Measurements from ENCODE around the gene NAPEPLD.
"Not testable (repeated sequence)": the region's sequence is repeated elsewhere in the genome, so short reads cannot be mapped to it uniquely, and the experiment has no call there.

The NAPEPLD gene

DNA sequence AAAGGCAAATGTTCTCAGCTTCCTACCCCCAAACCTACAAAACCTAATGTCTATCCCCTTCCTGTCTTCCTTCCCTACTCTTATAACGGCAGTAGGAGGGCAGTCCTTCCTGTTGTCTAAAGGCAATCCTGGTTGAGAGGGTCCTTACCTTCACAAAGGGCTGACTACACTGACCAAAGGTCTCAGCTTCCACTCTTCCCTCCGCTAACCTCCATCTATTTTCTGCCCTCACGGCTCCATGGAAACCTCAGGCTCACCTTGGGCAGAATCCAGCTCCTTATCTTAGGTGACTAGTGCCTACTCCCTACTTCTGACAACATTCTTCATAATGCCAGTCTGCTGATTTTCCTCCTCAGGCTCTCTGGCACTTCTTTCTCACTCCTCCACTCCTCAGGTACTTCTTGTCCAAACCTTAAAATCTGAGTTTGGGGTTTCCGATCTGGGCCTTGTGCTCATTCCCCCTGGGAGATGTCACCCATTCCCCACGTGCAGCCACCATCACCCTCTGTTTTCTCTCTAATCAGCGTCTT is 74.8 kb downstream of the NAPEPLD start:
- Histone ChIP-seq H3K27ac (ENCODE audit: low read depth, low read length) (peak overlapping the region; percentile 71), H3K9me3 (ENCODE audit: control insufficient read depth in 5 of 5, low read length in 5 of 5) (no peaks in the 10 kb centered on the region), H3K27me3 (ENCODE audit: control insufficient read depth in 5 of 5, insufficient read depth in 4 of 5, low read length in 5 of 5) (no peaks in the 10 kb centered on the region), H3K4me1 (ENCODE audit: control insufficient read depth in 5 of 5, insufficient read depth in 5 of 5, low read length in 5 of 5) (peaks cover 3 to 23% (median 17%) of the 10 kb centered on the region in 5 donors), H3K9ac (ENCODE audit: low read length in 5 of 5) (peak overlapping the region; percentile 2 to 87 (median 78)), H3K36me3 (ENCODE audit: control insufficient read depth in 5 of 5, insufficient read depth in 5 of 5, low read length in 5 of 5) (no peaks in the 10 kb centered on the region), H3K4me3 (ENCODE audit: low read depth in 1 of 5, low read length in 5 of 5) (peak overlapping the region; percentile 75 to 99 (median 85))

DNA sequence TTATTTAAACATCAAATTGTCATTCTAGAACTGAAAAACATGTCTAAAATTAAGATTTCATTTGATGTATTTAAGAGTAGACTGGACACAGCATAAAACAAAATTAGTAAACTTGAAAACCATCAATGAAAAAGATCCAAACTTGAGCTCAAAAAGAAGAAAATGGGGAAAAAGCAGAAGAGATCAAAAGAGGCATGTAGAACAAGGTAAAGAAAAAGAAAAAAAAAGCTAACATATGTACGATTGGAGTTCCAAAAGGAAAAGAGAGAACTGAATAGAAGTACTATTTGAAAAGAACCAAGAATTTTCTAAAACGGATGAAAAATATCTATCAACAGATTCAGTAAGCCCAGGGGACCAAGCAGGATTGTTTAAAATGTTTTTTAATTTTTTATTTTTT is 77.9 kb downstream of the NAPEPLD start:
- Histone ChIP-seq H3K27me3 (ENCODE audit: control insufficient read depth in 5 of 5, insufficient read depth in 4 of 5, low read length in 5 of 5) (no peaks in the 10 kb centered on the region), H3K9me3 (ENCODE audit: control insufficient read depth in 5 of 5, low read length in 5 of 5) (no peaks in the 10 kb centered on the region), H3K4me3 (ENCODE audit: low read depth in 1 of 5, low read length in 5 of 5) (no peak overlapping the region), H3K4me1 (ENCODE audit: control insufficient read depth in 5 of 5, insufficient read depth in 5 of 5, low read length in 5 of 5) (peaks cover 3 to 14% (median 14%) of the 10 kb centered on the region in 5 donors), H3K27ac (ENCODE audit: low read depth, low read length) (no peak overlapping the region), H3K36me3 (ENCODE audit: control insufficient read depth in 5 of 5, insufficient read depth in 5 of 5, low read length in 5 of 5) (no peaks in the 10 kb centered on the region), H3K9ac (ENCODE audit: low read length in 5 of 5) (no peak overlapping the region)

DNA sequence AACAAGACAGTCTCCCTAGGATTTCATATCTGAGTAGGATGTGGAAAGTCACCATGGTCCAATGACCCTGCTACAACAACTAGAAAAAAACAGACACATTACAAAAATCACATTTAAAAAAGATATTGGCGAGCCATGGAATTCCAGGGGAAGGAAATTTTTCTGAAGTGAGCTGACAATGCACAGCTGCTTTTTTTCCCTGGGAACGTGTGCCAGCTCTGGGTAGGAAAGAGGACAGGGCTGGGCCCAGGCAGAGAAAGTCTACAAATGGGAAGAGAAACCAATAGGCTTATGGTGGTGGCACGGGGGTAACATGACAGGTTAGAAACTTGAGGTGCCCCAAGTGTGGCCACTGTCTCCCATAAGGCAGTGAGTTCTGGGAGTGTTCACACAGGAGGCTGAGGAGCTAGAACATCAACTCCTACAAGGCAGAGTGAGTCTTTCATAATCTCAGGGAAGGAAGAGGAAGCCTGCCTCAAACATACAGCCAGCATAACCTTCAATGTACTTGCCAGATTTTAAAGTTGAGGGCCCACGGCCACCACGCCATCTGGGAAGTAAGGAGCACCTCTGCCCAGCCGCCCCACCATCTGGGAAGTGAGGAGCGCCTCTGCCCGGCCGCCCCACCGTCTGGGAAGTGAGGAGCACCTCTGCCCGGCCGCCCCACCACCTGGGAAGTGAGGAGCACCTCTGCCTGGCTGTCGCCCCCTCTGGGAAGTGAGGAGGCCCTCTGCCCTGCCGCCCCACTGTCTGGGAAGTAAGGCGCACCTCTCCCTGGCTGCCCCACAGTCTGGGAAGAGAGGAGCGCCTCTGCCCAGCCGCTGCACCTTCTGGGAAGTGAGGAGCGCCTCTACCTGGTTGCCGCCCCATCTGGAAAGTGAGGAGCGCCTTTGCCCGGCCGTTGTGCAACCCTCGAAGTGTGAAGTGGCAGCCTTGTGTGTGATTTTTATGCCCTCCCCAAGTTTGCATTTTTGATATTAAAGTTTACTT is 80.2 kb downstream of the NAPEPLD start:
- no peak overlapping the region for H3K9ac ChIP-seq (ENCODE audit: low read length in 5 of 5)
- no peak overlapping the region for H3K4me3 ChIP-seq (ENCODE audit: low read depth in 1 of 5, low read length in 5 of 5)
- no peaks in the 10 kb centered on the region for H3K36me3 ChIP-seq (ENCODE audit: control insufficient read depth in 5 of 5, insufficient read depth in 5 of 5, low read length in 5 of 5)
- H3K4me1 ChIP-seq (ENCODE audit: control insufficient read depth in 5 of 5, insufficient read depth in 5 of 5, low read length in 5 of 5): peaks cover 0 to 1% (median 1%) of the 10 kb centered on the region in 5 donors
- no peak overlapping the region for H3K27ac ChIP-seq (ENCODE audit: low read depth, low read length)
- no peaks in the 10 kb centered on the region for H3K27me3 ChIP-seq (ENCODE audit: control insufficient read depth in 5 of 5, insufficient read depth in 4 of 5, low read length in 5 of 5)
- H3K9me3 ChIP-seq (ENCODE audit: control insufficient read depth in 5 of 5, low read length in 5 of 5): no peaks in the 10 kb centered on the region

DNA sequence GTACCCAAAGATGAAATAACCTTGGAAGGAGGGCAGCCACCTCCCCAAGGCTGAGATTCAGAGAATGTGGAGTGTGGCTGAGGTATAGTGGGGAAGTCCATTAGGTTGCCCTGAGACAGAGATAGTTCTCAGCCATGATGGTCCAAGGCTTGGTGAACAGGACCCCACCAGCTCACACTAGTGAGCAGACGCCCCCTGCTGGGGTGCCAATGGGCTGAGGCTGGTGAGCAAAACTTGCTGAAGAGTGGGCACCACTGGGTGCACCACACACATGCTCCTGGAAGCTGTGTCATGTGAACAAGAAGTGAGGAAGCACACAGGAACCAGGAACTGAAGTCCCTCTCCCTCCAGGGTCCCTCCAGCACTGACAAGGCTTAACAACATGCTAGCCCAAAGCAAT is 83.2 kb downstream of the NAPEPLD start:
- Histone ChIP-seq H3K4me1 (ENCODE audit: control insufficient read depth in 5 of 5, insufficient read depth in 5 of 5, low read length in 5 of 5) (no peaks in the 10 kb centered on the region), H3K9ac (ENCODE audit: low read length in 5 of 5) (no peak overlapping the region), H3K9me3 (ENCODE audit: control insufficient read depth in 5 of 5, low read length in 5 of 5) (no peaks in the 10 kb centered on the region), H3K27me3 (ENCODE audit: control insufficient read depth in 5 of 5, insufficient read depth in 4 of 5, low read length in 5 of 5) (no peaks in the 10 kb centered on the region), H3K27ac (ENCODE audit: low read depth, low read length) (no peak overlapping the region), H3K36me3 (ENCODE audit: control insufficient read depth in 5 of 5, insufficient read depth in 5 of 5, low read length in 5 of 5) (no peaks in the 10 kb centered on the region), H3K4me3 (ENCODE audit: low read depth in 1 of 5, low read length in 5 of 5) (no peak overlapping the region)

DNA sequence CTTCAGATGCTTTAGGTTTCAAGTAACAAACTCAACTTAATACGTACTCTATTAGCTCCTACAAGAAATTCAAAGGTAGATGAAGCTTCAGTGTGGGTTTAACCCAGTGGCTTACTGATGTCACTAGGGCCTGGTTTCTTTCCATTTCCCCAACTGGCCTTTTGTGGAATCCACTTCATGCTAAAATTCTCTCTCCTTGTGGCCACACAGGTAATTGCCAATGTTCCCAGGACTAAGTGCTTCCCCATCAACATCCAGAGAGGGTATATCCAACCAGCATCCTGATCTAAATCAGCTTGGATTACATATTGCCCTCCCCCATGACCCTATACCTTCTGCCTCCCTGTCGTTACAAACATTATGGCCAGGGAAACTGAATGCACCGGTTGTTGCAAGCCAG is 85.0 kb downstream of the NAPEPLD start:
- Histone ChIP-seq H3K4me3 (ENCODE audit: low read depth in 1 of 5, low read length in 5 of 5) (no peak overlapping the region), H3K27ac (ENCODE audit: low read depth, low read length) (no peak overlapping the region), H3K9ac (ENCODE audit: low read length in 5 of 5) (no peak overlapping the region), H3K9me3 (ENCODE audit: control insufficient read depth in 5 of 5, low read length in 5 of 5) (no peaks in the 10 kb centered on the region), H3K4me1 (ENCODE audit: control insufficient read depth in 5 of 5, insufficient read depth in 5 of 5, low read length in 5 of 5) (no peaks in the 10 kb centered on the region), H3K36me3 (ENCODE audit: control insufficient read depth in 5 of 5, insufficient read depth in 5 of 5, low read length in 5 of 5) (no peaks in the 10 kb centered on the region), H3K27me3 (ENCODE audit: control insufficient read depth in 5 of 5, insufficient read depth in 4 of 5, low read length in 5 of 5) (no peaks in the 10 kb centered on the region)

DNA sequence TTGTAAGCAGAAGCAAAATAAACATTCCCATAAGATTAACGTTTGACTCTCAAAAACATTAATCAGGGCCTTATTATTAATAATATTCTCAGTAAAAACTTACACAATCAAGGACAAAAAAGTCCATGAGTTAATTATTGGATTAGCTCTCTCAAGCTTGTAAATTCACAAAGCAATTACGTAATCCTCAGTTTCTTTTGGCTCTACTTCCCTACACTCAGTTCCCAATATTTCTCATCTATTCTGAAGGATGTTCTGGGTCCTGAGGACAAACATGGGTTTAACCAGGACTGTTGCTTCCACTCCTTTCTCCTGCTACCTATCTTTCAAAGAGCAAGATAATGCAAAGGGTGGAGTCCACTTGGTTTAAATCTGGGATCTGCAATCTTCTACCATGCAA is 89.4 kb downstream of the NAPEPLD start:
- H3K27me3 ChIP-seq (ENCODE audit: control insufficient read depth in 5 of 5, insufficient read depth in 4 of 5, low read length in 5 of 5): no peaks in the 10 kb centered on the region
- H3K4me3 ChIP-seq (ENCODE audit: low read depth in 1 of 5, low read length in 5 of 5): no peak overlapping the region
- H3K27ac ChIP-seq (ENCODE audit: low read depth, low read length): no peak overlapping the region

DNA sequence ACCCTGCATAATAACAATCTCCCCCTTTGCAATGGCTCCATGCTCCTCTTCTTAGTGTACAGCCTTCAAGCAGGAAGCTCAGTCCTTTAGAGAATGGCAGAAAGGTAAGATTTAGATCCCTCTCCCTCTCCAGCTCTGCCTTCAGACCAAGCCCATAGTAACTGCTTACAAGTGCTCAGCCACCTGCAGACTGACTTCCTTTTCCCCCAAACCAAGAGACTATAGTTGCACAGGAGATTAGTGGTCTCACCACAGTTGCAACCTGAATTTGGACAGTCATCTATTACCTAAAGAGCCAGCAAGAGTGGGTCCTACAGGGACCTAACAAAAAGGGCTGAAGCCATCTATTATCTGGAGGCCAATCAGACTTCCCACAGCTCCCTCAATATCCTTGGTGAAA is 90.8 kb downstream of the NAPEPLD start:
- no peak overlapping the region for H3K4me3 ChIP-seq (ENCODE audit: low read depth in 1 of 5, low read length in 5 of 5)
- no peaks in the 10 kb centered on the region for H3K9me3 ChIP-seq (ENCODE audit: control insufficient read depth in 5 of 5, low read length in 5 of 5)
- no peaks in the 10 kb centered on the region for H3K4me1 ChIP-seq (ENCODE audit: control insufficient read depth in 5 of 5, insufficient read depth in 5 of 5, low read length in 5 of 5)
- no peaks in the 10 kb centered on the region for H3K36me3 ChIP-seq (ENCODE audit: control insufficient read depth in 5 of 5, insufficient read depth in 5 of 5, low read length in 5 of 5)
- no peak overlapping the region for H3K27ac ChIP-seq (ENCODE audit: low read depth, low read length)
- H3K9ac ChIP-seq (ENCODE audit: low read length in 5 of 5): no peak overlapping the region
- no peaks in the 10 kb centered on the region for H3K27me3 ChIP-seq (ENCODE audit: control insufficient read depth in 5 of 5, insufficient read depth in 4 of 5, low read length in 5 of 5)

More for the DNA sequence above, 89.4 kb downstream of the NAPEPLD start:
- Histone ChIP-seq H3K36me3 (ENCODE audit: control insufficient read depth in 5 of 5, insufficient read depth in 5 of 5, low read length in 5 of 5) (no peaks in the 10 kb centered on the region), H3K4me1 (ENCODE audit: control insufficient read depth in 5 of 5, insufficient read depth in 5 of 5, low read length in 5 of 5) (no peaks in the 10 kb centered on the region), H3K9ac (ENCODE audit: low read length in 5 of 5) (no peak overlapping the region), H3K9me3 (ENCODE audit: control insufficient read depth in 5 of 5, low read length in 5 of 5) (no peaks in the 10 kb centered on the region)

DNA sequence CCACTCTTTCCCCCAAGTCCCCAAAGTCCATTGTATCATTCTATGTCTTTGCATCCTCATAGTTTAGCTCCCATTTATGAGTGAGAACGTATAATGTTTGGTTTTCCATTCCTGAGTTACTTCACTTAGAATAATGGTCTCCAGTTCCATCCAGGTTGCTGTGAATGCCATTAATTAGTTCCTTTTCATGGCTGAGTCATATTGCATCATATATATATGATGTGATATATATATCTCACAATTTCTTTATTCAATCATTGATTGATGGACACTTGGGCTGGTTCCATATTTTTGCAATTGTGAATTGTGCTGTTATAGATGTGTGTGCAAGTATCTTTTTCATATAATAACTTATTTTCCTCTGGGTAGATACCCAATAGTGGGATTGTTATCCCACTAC is 92.9 kb downstream of the NAPEPLD start:
- H3K4me3 ChIP-seq (ENCODE audit: low read depth in 1 of 5, low read length in 5 of 5); H3K36me3 ChIP-seq (ENCODE audit: control insufficient read depth in 5 of 5, insufficient read depth in 5 of 5, low read length in 5 of 5); H3K27ac ChIP-seq (ENCODE audit: low read depth, low read length); H3K9ac ChIP-seq (ENCODE audit: low read length in 5 of 5); H3K9me3 ChIP-seq (ENCODE audit: control insufficient read depth in 5 of 5, low read length in 5 of 5); H3K27me3 ChIP-seq (ENCODE audit: control insufficient read depth in 5 of 5, insufficient read depth in 4 of 5, low read length in 5 of 5); H3K4me1 ChIP-seq (ENCODE audit: control insufficient read depth in 5 of 5, insufficient read depth in 5 of 5, low read length in 5 of 5): not testable (repeated sequence)

DNA sequence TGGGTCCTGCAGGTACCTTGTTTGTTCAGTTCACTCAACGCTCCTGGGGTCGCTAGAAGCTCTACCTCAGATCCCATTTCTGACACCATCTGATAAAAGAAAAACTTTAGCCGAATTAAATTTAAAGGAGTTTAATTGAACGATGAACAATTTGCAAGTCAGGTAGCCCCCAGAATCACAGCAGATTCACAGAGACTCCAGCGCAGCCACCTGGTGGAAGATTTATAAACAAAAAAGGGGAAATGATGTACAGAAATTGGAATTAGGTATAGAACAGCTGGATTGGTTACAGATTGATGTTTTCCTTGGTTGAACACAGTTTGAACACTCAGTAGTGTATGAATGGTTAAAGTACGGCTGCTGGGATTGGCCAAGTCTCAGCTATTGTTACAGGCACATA is 97.4 kb downstream of the NAPEPLD start:
- Histone ChIP-seq H3K27me3 (ENCODE audit: control insufficient read depth in 5 of 5, insufficient read depth in 4 of 5, low read length in 5 of 5) (no peaks in the 10 kb centered on the region), H3K9me3 (ENCODE audit: control insufficient read depth in 5 of 5, low read length in 5 of 5) (peaks cover 0 to 7% (median 0%) of the 10 kb centered on the region in 5 donors), H3K27ac (ENCODE audit: low read depth, low read length) (no peak overlapping the region), H3K9ac (ENCODE audit: low read length in 5 of 5) (no peak overlapping the region), H3K4me3 (ENCODE audit: low read depth in 1 of 5, low read length in 5 of 5) (no peak overlapping the region), H3K36me3 (ENCODE audit: control insufficient read depth in 5 of 5, insufficient read depth in 5 of 5, low read length in 5 of 5) (no peaks in the 10 kb centered on the region), H3K4me1 (ENCODE audit: control insufficient read depth in 5 of 5, insufficient read depth in 5 of 5, low read length in 5 of 5) (no peaks in the 10 kb centered on the region)
